ENCODE results near the gene SH3RF1. TPM values are rescaled to one million over a fixed set of nuclear protein-coding genes. Genes with fewer than 3 reads are reported as not detected.

The SH3RF1 gene
- total and polyA plus RNA-seq, 11 donors: 1.7 to 17.2 (median 8.9) TPM

- WGBS, 4 donors: 93 to 98% (median 96%) methylated on average over 3 of the region's 3 CpGs
Measured at GRCh38 chr4:169128902-169129301, 141.9 kb downstream of the SH3RF1 start.

DNA sequence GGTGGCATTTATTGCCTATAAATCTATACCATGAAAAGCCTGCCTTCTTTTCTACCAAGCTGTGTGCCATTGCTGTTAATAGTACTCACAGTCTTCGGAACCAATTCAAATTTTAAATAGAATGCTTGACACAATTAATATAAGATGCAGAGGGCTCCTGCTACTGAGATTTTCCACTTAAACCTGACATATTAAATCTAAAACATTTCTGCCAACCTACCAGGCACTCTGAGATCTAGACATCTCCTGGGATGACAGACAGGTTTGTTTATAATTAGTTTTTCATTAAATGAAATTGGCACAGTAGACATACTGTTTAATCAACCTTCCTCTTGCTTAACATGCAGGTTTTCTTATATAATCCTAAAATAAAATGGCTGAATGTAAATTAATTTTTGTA lies 143.4 kb downstream of the SH3RF1 start:
- no peak for TF ChIP-seq POLR2A (IDR thresholded peaks at IDR 0.05)

More at GRCh38 chr4:169128902-169129301, 141.9 kb downstream of the SH3RF1 start:
- Histone ChIP-seq H3K36me3 (peaks cover 0 to 66% (median 29%) of the 10 kb centered on the region in 9 donors), H3K27me3 (no peaks in the 10 kb centered on the region), H3K27ac (no peak overlapping the region), H3K4me3 (no peak overlapping the region), H3K4me1 (peaks cover 0 to 24% (median 0%) of the 10 kb centered on the region in 12 donors), H3K9me3 (no peaks in the 10 kb centered on the region)
- intact Hi-C loops (cut with DNase I): loop anchor here in 1 of 10 donors (10.0 kb wide), 1 partner anchor 104 kb away; no protein-coding TSS in a partner anchor
- DNase-seq (no peak), ATAC-seq (no peak)
- no peak for TF ChIP-seq POLR2A (IDR thresholded peaks at IDR 0.05)
- TF ChIP-seq, protein P1, sequence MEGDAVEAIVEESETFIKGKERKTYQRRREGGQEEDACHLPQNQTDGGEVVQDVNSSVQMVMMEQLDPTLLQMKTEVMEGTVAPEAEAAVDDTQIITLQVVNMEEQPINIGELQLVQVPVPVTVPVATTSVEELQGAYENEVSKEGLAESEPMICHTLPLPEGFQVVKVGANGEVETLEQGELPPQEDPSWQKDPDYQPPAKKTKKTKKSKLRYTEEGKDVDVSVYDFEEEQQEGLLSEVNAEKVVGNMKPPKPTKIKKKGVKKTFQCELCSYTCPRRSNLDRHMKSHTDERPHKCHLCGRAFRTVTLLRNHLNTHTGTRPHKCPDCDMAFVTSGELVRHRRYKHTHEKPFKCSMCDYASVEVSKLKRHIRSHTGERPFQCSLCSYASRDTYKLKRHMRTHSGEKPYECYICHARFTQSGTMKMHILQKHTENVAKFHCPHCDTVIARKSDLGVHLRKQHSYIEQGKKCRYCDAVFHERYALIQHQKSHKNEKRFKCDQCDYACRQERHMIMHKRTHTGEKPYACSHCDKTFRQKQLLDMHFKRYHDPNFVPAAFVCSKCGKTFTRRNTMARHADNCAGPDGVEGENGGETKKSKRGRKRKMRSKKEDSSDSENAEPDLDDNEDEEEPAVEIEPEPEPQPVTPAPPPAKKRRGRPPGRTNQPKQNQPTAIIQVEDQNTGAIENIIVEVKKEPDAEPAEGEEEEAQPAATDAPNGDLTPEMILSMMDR (IDR thresholded peaks at IDR 0.05): no peak

GRCh38 chr4:169124661-169125060 lies 146.1 kb downstream of the SH3RF1 start:
- TF ChIP-seq POLR2A (IDR thresholded peaks at IDR 0.05): no peak
- TF ChIP-seq, protein P1 (IDR thresholded peaks at IDR 0.05): no peak
- H3K4me1 ChIP-seq: no peaks in the 10 kb centered on the region
- no peak for DNase-seq
- no peak for ATAC-seq
- intact Hi-C loops (cut with DNase I): loop anchor here in 1 of 10 donors (10.0 kb wide), 1 partner anchor 100 kb away; no protein-coding TSS in a partner anchor
- H3K27ac ChIP-seq: no peak overlapping the region
- 88 to 99% (median 93%) methylated on average over 2 of the region's 2 CpGs for WGBS, 4 donors
- H3K9me3 ChIP-seq: no peaks in the 10 kb centered on the region
- H3K27me3 ChIP-seq: no peaks in the 10 kb centered on the region
- no peak overlapping the region for H3K4me3 ChIP-seq
- H3K36me3 ChIP-seq: peaks cover 0 to 77% (median 42%) of the 10 kb centered on the region in 9 donors

More for the DNA sequence above, 143.4 kb downstream of the SH3RF1 start:
- ATAC-seq (no peak), DNase-seq (no peak)
- Histone ChIP-seq H3K27ac (no peak overlapping the region), H3K9me3 (no peaks in the 10 kb centered on the region), H3K4me1 (peaks cover 0 to 13% (median 0%) of the 10 kb centered on the region in 12 donors), H3K27me3 (no peaks in the 10 kb centered on the region), H3K36me3 (peaks cover 0 to 68% (median 29%) of the 10 kb centered on the region in 9 donors), H3K4me3 (no peak overlapping the region)
- intact Hi-C loops (cut with DNase I): loop anchor here in 1 of 10 donors (10.0 kb wide), 1 partner anchor 103 kb away; no protein-coding TSS in a partner anchor
- 95 to 99% (median 97%) methylated on average over 1 of the region's 1 CpG for WGBS, 4 donors

DNA sequence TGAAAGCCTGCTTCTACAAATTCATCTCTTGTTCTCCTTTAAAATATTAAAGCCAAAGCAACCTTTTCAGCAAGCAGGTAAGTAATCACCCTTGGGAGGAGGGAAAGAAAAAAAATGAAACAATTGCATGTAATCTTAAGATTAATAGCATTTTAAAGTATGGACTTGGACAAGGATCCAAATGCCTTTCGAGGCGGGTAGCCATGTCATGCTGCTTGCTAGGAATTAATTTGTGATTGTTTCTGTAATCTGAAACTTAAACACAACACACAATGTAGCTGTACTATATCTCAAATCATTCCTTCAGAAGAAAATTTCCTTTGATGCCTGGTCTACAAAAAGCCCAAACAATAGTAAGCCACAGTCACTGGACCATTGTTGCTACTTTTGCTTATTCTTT lies 148.3 kb downstream of the SH3RF1 start:
- Histone ChIP-seq H3K27me3 (no peaks in the 10 kb centered on the region), H3K36me3 (peaks cover 0 to 77% (median 36%) of the 10 kb centered on the region in 9 donors), H3K9me3 (no peaks in the 10 kb centered on the region), H3K27ac (no peak overlapping the region), H3K4me1 (no peaks in the 10 kb centered on the region), H3K4me3 (no peak overlapping the region)
- intact Hi-C loops (cut with DNase I): loop anchor here in 1 of 10 donors (10.0 kb wide), 1 partner anchor 98 kb away; no protein-coding TSS in a partner anchor
- WGBS, 4 donors: 96 to 99% (median 97%) methylated on average over 2 of the region's 2 CpGs
- ATAC-seq (no peak), DNase-seq (no peak)
- TF ChIP-seq POLR2A (IDR thresholded peaks at IDR 0.05): no peak
- TF ChIP-seq, protein P1 (IDR thresholded peaks at IDR 0.05): no peak
